ENCODE measurements around the gene RUFY4. TPM values are rescaled to one million over a fixed set of nuclear protein-coding genes. Genes with fewer than 3 reads are reported as not detected.

The RUFY4 gene
- total and polyA plus RNA-seq, 2 experiments from 2014 or later, result 0.27 TPM; not detected in 1

DNA sequence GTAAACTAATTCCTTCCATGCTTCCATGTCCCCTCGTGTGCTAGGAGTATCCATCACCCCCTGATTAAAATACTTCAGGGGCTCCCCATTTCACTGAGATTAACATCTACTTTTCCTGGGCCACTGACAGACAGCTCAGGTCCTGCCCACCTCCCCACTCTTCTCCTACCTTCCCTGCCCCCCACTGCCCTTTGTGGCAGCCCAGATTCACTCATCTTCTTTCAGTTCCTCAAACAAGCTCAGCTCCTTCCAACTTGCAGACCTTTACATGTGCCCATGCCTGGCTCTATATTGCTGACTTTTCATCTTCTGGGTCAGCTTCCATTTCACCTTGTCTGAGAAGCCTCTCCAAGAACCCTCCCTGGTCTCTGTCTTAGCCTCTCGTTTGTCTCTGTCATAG lies 12.0 kb downstream of the RUFY4 start (continued):
- TF ChIP-seq, protein P1, sequence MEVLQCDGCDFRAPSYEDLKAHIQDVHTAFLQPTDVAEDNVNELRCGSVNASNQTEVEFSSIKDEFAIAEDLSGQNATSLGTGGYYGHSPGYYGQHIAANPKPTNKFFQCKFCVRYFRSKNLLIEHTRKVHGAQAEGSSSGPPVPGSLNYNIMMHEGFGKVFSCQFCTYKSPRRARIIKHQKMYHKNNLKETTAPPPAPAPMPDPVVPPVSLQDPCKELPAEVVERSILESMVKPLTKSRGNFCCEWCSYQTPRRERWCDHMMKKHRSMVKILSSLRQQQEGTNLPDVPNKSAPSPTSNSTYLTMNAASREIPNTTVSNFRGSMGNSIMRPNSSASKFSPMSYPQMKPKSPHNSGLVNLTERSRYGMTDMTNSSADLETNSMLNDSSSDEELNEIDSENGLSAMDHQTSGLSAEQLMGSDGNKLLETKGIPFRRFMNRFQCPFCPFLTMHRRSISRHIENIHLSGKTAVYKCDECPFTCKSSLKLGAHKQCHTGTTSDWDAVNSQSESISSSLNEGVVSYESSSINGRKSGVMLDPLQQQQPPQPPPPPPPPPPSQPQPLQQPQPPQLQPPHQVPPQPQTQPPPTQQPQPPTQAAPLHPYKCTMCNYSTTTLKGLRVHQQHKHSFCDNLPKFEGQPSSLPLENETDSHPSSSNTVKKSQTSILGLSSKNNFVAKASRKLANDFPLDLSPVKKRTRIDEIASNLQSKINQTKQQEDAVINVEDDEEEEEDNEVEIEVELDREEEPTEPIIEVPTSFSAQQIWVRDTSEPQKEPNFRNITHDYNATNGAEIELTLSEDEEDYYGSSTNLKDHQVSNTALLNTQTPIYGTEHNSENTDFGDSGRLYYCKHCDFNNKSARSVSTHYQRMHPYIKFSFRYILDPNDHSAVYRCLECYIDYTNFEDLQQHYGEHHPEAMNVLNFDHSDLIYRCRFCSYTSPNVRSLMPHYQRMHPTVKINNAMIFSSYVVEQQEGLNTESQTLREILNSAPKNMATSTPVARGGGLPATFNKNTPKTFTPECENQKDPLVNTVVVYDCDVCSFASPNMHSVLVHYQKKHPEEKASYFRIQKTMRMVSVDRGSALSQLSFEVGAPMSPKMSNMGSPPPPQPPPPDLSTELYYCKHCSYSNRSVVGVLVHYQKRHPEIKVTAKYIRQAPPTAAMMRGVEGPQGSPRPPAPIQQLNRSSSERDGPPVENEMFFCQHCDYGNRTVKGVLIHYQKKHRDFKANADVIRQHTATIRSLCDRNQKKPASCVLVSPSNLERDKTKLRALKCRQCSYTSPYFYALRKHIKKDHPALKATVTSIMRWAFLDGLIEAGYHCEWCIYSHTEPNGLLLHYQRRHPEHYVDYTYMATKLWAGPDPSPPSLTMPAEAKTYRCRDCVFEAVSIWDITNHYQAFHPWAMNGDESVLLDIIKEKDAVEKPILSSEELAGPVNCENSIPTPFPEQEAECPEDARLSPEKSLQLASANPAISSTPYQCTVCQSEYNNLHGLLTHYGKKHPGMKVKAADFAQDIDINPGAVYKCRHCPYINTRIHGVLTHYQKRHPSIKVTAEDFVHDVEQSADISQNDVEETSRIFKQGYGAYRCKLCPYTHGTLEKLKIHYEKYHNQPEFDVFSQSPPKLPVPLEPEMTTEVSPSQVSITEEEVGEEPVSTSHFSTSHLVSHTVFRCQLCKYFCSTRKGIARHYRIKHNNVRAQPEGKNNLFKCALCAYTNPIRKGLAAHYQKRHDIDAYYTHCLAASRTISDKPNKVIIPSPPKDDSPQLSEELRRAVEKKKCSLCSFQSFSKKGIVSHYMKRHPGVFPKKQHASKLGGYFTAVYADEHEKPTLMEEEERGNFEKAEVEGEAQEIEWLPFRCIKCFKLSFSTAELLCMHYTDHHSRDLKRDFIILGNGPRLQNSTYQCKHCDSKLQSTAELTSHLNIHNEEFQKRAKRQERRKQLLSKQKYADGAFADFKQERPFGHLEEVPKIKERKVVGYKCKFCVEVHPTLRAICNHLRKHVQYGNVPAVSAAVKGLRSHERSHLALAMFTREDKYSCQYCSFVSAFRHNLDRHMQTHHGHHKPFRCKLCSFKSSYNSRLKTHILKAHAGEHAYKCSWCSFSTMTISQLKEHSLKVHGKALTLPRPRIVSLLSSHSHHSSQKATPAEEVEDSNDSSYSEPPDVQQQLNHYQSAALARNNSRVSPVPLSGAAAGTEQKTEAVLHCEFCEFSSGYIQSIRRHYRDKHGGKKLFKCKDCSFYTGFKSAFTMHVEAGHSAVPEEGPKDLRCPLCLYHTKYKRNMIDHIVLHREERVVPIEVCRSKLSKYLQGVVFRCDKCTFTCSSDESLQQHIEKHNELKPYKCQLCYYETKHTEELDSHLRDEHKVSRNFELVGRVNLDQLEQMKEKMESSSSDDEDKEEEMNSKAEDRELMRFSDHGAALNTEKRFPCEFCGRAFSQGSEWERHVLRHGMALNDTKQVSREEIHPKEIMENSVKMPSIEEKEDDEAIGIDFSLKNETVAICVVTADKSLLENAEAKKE (CRISPR knock-in tag; IDR thresholded peaks at IDR 0.05), result no peak
- TF ChIP-seq EZH2phosphoT487 (IDR thresholded peaks at IDR 0.05; ENCODE audit: unreplicated experiment), result no peak
- TF ChIP-seq, protein P2, sequence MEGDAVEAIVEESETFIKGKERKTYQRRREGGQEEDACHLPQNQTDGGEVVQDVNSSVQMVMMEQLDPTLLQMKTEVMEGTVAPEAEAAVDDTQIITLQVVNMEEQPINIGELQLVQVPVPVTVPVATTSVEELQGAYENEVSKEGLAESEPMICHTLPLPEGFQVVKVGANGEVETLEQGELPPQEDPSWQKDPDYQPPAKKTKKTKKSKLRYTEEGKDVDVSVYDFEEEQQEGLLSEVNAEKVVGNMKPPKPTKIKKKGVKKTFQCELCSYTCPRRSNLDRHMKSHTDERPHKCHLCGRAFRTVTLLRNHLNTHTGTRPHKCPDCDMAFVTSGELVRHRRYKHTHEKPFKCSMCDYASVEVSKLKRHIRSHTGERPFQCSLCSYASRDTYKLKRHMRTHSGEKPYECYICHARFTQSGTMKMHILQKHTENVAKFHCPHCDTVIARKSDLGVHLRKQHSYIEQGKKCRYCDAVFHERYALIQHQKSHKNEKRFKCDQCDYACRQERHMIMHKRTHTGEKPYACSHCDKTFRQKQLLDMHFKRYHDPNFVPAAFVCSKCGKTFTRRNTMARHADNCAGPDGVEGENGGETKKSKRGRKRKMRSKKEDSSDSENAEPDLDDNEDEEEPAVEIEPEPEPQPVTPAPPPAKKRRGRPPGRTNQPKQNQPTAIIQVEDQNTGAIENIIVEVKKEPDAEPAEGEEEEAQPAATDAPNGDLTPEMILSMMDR (conservative IDR thresholded peaks at IDR 0.05; ENCODE audit: low read depth in 2 of 2), result no peak
- no peak for TF ChIP-seq STAT1 (IDR thresholded peaks at IDR 0.05; ENCODE audit: unreplicated experiment)
- no peak for TF ChIP-seq EZH2 (IDR thresholded peaks at IDR 0.05; ENCODE audit: low read depth, unreplicated experiment)

DNA sequence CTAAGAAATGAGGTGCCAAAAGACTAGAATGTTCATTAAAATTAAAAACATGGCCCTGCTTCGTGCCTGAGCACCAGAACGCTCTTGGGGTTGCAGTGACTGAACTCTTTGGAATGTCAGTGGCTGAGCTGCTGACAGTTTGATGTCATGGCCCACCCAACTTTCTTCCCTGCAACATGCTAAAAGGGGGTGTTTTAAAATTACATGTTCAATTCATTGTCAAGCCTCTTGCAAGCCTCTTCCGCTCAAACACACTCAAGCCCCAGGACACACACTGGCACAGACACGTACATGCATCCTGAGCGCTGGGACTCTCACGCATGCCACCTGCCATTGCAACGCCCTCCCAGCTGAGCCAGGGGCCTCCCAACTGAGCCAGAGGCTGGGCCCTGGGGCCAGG lies 12.6 kb downstream of the RUFY4 start:
- Histone ChIP-seq H3K9me2 (ENCODE audit: insufficient read depth) (peaks cover 4% of the 10 kb centered on the region; the same call in 1 of the 2 replicates), H3K79me2 (replicated peaks; ENCODE audit: insufficient read depth) (no peaks in the 10 kb centered on the region), H2AFZ (no peak overlapping the region), H3K4me3 (no peak overlapping the region), H3K4me2 (no peak overlapping the region), H3K4me1 (ENCODE audit: insufficient read depth) (no peaks in the 10 kb centered on the region), H3K36me3 (ENCODE audit: insufficient read depth) (no peaks in the 10 kb centered on the region), H4K20me1 (replicated peaks; ENCODE audit: insufficient read depth) (no peaks in the 10 kb centered on the region), H3F3A (replicated peaks; ENCODE audit: low read depth) (no peaks in the 10 kb centered on the region), H3K27me3 (ENCODE audit: insufficient read depth) (no peaks in the 10 kb centered on the region), H3K27ac (ENCODE audit: low read depth) (no peak overlapping the region)
- Mint-ChIP-seq H3K36me3 (ENCODE audit: low read depth) (no peaks in the 10 kb centered on the region; the same call in 2 of the 3 replicates), H3K4me1 (peaks cover 4% of the 10 kb centered on the region; the same call in 2 of the 3 replicates), H3K4me3 (no peak overlapping the region), H3K9me3 (peaks cover 8% of the 10 kb centered on the region; the same call in 2 of the 3 replicates), H3K27me3 (ENCODE audit: insufficient read depth, low read depth, poor library complexity) (peaks cover 8% of the 10 kb centered on the region), H3K27ac (no peak overlapping the region)
- TF ChIP-seq ZNF331 (CRISPR knock-in tag; IDR thresholded peaks at IDR 0.05; ENCODE audit: low read depth) (no peak), ETS1 (IDR thresholded peaks at IDR 0.05) (no peak), JUNB (IDR thresholded peaks at IDR 0.05; ENCODE audit: unreplicated experiment) (no peak)
- no peak for ATAC-seq
- no peak for DNase-seq (ENCODE audit: low spot score)

Data from GM23338 (cell line).